HepG2 (cell line): ENCODE data around the gene MPLKIP. TPM values are rescaled to one million over a fixed set of nuclear protein-coding genes. Genes with fewer than 3 reads are reported as not detected.
A peak's percentile ranks its signal among the peaks of the same experiment; 100 is the strongest.

ENCODE experiments used
- GATAD1 ChIP-seq: IDR thresholded peaks from 2 replicates; pipeline ENCODE4 v1.6.1; 2016; ENCODE audit warnings: missing genetic modification reagents, missing compliant biosample characterization
- HBP1 ChIP-seq: IDR thresholded peaks from 2 replicates; pipeline ENCODE4 v1.6.1; 2016; ENCODE audit warnings: low read depth, control low read depth
- IKZF1 ChIP-seq: fragments of 450-650 bp; IDR thresholded peaks from 2 replicates; pipeline ENCODE4 v1.7.1; 2016
- KDM2A ChIP-seq: sonication (generic); formaldehyde crosslinking; IDR thresholded peaks from 2 replicates; pipeline ENCODE4 v1.4.0; 2020; ENCODE audit warnings: low read depth, missing genetic modification reagents, borderline replicate concordance
- KLF13 ChIP-seq: sonication (generic); formaldehyde crosslinking; IDR thresholded peaks from 2 replicates; pipeline ENCODE4 v1.4.0; 2020; ENCODE audit warnings: mild to moderate bottlenecking, missing genetic modification reagents
- NR2C2 ChIP-seq: sonication (generic); formaldehyde crosslinking; IDR thresholded peaks from 2 replicates; pipeline ENCODE4 v1.4.0; 2020; ENCODE audit warnings: missing genetic modification reagents, mild to moderate bottlenecking, moderate library complexity, borderline replicate concordance
- PAX8 ChIP-seq: sonication (generic); formaldehyde crosslinking; IDR thresholded peaks from 2 replicates; pipeline ENCODE4 v1.8.0; 2022; ENCODE audit warnings: mild to moderate bottlenecking, missing genetic modification reagents, borderline replicate concordance
- TCF7 ChIP-seq: sonication (generic); IDR thresholded peaks from 2 replicates; pipeline ENCODE4 v1.6.1; 2016; ENCODE audit warnings: antibody characterized with exemption, low read depth
- ZBTB8A ChIP-seq: sonication (generic); formaldehyde crosslinking; IDR thresholded peaks from 2 replicates; pipeline ENCODE4 v1.4.0; 2020; ENCODE audit warnings: mild to moderate bottlenecking, low read depth, missing genetic modification reagents, borderline replicate concordance
- ZFP36L2 ChIP-seq: sonication (generic); formaldehyde crosslinking; IDR thresholded peaks from 2 replicates; pipeline ENCODE4 v1.4.0; 2020; ENCODE audit warnings: missing genetic modification reagents
- ZNF10 ChIP-seq: sonication (generic); formaldehyde crosslinking; IDR thresholded peaks from 2 replicates; pipeline ENCODE4 v1.4.0; 2020; ENCODE audit warnings: mild to moderate bottlenecking, low read depth, missing genetic modification reagents, borderline replicate concordance
- ZNF138 ChIP-seq: sonication (generic); formaldehyde crosslinking; IDR thresholded peaks from 2 replicates; pipeline ENCODE4 v1.5.0; 2020; ENCODE audit warnings: mild to moderate bottlenecking, low read depth, missing genetic modification reagents
- ZNF280B ChIP-seq: sonication (generic); formaldehyde crosslinking; IDR thresholded peaks from 2 replicates; pipeline ENCODE4 v1.5.0; 2020; ENCODE audit warnings: missing genetic modification reagents, mild to moderate bottlenecking, borderline replicate concordance
- ZNF460 ChIP-seq: sonication (generic); formaldehyde crosslinking; IDR thresholded peaks from 2 replicates; pipeline ENCODE4 v1.5.1; 2020; ENCODE audit warnings: missing genetic modification reagents, mild to moderate bottlenecking, borderline replicate concordance
- ZNF501 ChIP-seq: sonication (generic); formaldehyde crosslinking; IDR thresholded peaks from 2 replicates; pipeline ENCODE4 v1.5.1; 2020; ENCODE audit warnings: mild to moderate bottlenecking, moderate library complexity, missing genetic modification reagents
- ZNF556 ChIP-seq: sonication (generic); formaldehyde crosslinking; IDR thresholded peaks from 2 replicates; pipeline ENCODE4 v1.4.0; 2020; ENCODE audit warnings: mild to moderate bottlenecking, missing genetic modification reagents, borderline replicate concordance
- ZNF574 ChIP-seq: sonication (generic); formaldehyde crosslinking; IDR thresholded peaks from 2 replicates; pipeline ENCODE4 v1.4.0; 2020; ENCODE audit warnings: missing genetic modification reagents
- ZNF597 ChIP-seq: sonication (generic); formaldehyde crosslinking; IDR thresholded peaks from 2 replicates; pipeline ENCODE4 v1.5.0; 2020; ENCODE audit warnings: missing genetic modification reagents
- ZSCAN21 ChIP-seq: sonication (generic); formaldehyde crosslinking; IDR thresholded peaks from 2 replicates; pipeline ENCODE4 v1.8.0; 2022; ENCODE audit warnings: mild to moderate bottlenecking, missing genetic modification reagents, moderate library complexity, borderline replicate concordance
- ZSCAN5A ChIP-seq: sonication (generic); formaldehyde crosslinking; IDR thresholded peaks from 2 replicates; pipeline ENCODE4 v1.8.0; 2022; ENCODE audit warnings: mild to moderate bottlenecking, missing genetic modification reagents, borderline replicate concordance
- polyA plus RNA-seq, 8 experiments: library from polyadenylated mRNA; depleted of rRNA in 3 of 8; stranded (reverse) in 7 of 8; unstranded in 1 of 8; fragments of >200 nt; fragmentation: Illumina TruSeq in 4 of 8; extraction: Trizol in 4 of 8; gene quantifications; 2 replicates each; pipeline versions ENCODE4 v1.2.1 to v1.2.3, GENCODE V29; 2011 to 2016; ENCODE audit warnings: low read depth in 4 of 8, missing spikeins in 1 of 8, mixed read lengths in 1 of 8; ENCODE audit not compliant: insufficient read depth in 1 of 8
- total RNA-seq, 5 experiments: library from RNA; depleted of rRNA; stranded (reverse); fragments of >200 nt; fragmentation: Illumina TruSeq; extraction: Trizol; gene quantifications; 2 replicates each; pipeline ENCODE4 v1.2.3, GENCODE V29; 2016; ENCODE audit warnings: low read depth in 1 of 5

MPLKIP gene
- total and polyA plus RNA-seq, 2 of the 13 experiments (the other 11 are each of a cell fraction or from before 2014, with no cell fraction given), result 40.1 to 45.7 TPM

- TF ChIP-seq ZNF574 (CRISPR knock-in tag) (peak; percentile 92), ZNF138 (CRISPR knock-in tag) (no peak), ZNF460 (CRISPR knock-in tag) (peak; percentile 10; the same call in 1 of the 2 replicates), ZNF556 (CRISPR knock-in tag) (peak; percentile 79; the same call in 1 of the 2 replicates), HBP1 (CRISPR knock-in tag) (0 out of 2 replicates have a peak, but pooled peaks have one; percentile 60), TCF7 (no peak), KLF13 (CRISPR knock-in tag) (no peak), NR2C2 (peak; percentile 82), ZSCAN5A (CRISPR knock-in tag) (no peak; the same call in 1 of the 2 replicates), ZNF280B (CRISPR knock-in tag) (peak; percentile 92), PAX8 (CRISPR knock-in tag) (no peak), GATAD1 (peak; percentile 97), ZBTB8A (CRISPR knock-in tag) (no peak), IKZF1 (no peak), ZNF10 (CRISPR knock-in tag) (no peak), KDM2A (peak; percentile 96), ZSCAN21 (peak; percentile 51; the same call in 1 of the 2 replicates), ZNF597 (CRISPR knock-in tag) (no peak), ZFP36L2 (0 out of 2 replicates have a peak, but pooled peaks have one; percentile 9), ZNF501 (peak; percentile 80)
These were observed at the start of gene MPLKIP, which contains the start of gene SUGCT (continued) for GRCh38 chr7:40134428-40135316.
